ENCODE results near the gene CPVL. TPM values are rescaled to one million over a fixed set of nuclear protein-coding genes. Genes with fewer than 3 reads are reported as not detected.

The CPVL gene
- total RNA-seq, 1 donor from 2014 or later: 86.9 TPM

DNA sequence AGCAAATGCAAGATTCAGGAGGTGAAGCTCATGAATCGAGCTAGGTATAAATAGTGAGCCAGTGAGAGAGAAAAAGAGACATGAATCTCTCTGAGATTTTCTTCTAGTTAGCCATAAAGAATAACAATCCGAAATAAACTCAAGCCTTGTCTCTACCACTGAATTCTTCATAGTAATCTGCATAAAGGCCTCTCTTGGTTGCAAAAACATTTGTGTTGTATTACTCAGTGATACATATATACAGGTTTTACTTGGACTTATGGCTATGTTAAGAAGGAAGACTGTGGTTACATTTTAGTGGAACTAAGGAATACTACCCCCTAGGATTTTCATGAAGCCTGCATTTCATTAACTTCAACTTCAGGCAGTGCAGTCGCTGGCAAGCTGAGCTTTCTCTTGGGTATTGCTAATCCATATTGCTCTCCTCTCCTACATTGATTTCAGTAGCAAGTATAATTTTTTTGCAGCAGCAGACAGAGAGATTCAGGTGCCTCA, 115.5 kb downstream of the CPVL start:
- intact Hi-C loops (cut with DNase I): no loop called here
- DNase-seq (ENCODE audit: low spot score): no peak

DNA sequence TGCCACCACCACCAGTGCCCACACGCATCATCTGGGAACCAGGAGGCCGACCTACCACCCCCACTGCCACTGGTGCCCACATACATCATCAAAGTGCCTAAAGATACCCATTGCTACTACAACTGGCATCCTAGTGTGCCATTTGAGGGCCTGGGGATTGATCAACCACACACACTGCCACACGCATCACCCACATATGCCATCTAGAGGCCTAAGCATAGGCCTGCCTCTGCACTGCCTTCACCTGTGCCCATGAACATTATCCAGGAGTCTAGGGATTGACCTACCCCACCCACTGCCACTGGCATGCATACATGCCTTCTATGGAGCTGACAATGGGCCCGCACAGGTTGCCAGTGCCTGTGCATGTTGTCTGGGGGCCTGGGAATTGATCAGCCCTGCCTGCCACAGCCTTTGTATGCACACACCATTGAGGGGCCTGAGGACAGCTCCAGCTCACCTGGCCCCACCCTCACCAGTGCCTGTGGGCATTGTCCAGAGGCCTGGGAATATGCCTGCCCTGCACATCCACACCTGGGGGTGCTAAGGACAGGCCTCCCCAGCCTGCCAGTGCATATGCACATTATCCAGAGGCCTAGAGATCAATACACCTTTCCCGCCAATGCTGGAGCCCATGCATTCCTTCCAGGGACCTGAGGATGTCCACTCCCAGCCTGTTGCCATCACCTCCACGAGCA, 123.9 kb downstream of the CPVL start:
- no peak for DNase-seq (ENCODE audit: low spot score)
- intact Hi-C loops (cut with DNase I): no loop called here

DNA sequence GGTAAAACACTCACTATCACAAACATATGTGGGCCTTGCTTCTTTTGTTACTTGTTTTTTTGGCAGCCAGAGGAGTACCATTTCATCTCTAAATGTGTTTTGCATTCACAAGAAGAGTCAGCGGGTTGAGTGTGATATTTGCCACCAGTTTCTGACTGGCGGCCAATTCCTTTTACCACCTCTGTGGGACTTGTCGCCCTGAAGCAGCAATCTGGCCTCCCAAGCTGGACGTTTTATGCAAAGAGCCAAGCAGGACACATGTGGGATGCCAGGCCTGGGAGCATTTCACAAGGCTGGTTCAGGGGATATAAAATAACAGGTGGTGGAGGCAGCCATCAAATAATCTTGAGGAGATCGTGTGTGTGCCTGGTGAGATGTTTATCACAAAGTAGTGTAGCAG, 126.4 kb downstream of the CPVL start:
- DNase-seq (ENCODE audit: low spot score): no peak
- intact Hi-C loops (cut with DNase I): no loop called here

DNA sequence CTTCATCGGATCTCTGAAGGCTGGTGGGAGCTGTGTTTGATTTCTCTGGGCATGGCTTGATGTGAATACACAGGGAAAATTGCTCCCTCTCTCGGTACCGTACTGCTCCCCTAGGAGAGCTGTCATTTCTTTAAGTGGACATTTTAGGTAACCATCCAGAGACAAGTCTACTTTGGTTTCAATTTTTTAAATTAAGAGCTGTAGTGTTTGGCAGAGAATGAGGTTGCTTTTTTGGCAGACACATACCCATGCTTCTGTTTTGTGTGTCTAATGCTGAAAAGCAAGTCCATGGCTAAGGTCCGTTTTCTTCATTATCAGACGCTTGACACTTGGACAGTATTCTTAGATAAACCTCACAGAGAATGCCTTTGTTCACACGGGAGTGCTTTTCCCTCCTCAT, 127.0 kb downstream of the CPVL start:
- intact Hi-C loops (cut with DNase I): no loop called here

DNA sequence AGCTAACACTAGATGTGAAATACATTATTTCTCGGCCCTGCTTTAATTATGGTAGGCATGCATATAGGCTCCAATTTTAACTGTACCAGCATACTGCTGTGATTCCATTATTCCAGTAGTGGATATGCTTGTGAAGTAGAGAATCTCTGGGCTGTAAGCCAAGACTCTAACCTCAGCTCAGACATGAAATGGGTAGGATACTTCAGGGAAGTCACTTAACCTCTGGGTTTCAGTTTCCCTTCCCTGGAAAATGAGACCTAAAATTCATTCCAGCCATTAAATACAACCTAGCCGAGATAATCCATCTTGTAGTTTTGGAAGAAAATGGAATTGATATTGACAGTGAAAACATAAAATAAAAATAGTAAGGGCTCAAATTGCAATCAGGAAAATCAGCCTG, 128.6 kb downstream of the CPVL start:
- no peak for DNase-seq (ENCODE audit: low spot score)
- intact Hi-C loops (cut with DNase I): no loop called here

More for the DNA sequence above, 127.0 kb downstream of the CPVL start:
- no peak for DNase-seq (ENCODE audit: low spot score)

DNA sequence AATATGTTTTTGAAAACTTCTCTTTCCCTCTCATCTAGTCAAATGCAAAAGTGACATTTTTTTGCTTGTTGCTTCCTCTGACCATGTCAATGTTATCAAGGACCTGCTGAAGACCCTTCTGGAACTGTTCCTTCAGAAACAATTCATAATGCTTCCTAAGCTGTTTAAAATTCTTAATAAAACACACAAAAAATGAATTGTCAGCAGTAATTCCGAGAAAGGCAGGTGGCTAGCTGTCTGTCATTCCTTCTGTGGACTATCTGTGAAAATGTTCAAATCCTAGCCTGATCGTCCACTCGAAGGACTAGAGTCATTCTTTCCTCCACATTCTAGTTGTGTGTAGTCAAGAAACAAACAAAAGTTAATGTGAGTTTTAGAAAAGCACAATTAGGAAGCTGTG, 131.6 kb downstream of the CPVL start:
- intact Hi-C loops (cut with DNase I): no loop called here
- DNase-seq (ENCODE audit: low spot score): no peak

DNA sequence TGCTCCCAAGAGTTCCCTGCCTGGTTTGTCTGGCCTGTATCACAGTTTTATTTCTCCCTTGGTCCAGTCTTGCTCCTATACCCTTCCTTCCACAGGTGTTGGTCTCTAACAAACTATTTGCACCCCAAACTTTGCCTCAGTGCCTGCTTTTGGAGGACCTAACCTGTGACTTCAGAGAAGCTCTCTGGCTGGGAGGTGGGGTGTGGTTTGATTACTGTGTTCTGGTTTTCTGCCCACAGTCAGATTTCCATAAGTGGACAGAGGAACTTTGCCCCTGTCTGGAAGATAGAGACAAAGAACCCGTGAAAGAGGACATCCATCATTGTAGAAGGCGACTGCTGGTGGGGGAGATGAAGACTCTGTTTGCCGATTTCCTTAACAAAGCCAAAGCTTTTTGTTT, 132.4 kb downstream of the CPVL start:
- no peak for DNase-seq (ENCODE audit: low spot score)
- intact Hi-C loops (cut with DNase I): no loop called here

DNA sequence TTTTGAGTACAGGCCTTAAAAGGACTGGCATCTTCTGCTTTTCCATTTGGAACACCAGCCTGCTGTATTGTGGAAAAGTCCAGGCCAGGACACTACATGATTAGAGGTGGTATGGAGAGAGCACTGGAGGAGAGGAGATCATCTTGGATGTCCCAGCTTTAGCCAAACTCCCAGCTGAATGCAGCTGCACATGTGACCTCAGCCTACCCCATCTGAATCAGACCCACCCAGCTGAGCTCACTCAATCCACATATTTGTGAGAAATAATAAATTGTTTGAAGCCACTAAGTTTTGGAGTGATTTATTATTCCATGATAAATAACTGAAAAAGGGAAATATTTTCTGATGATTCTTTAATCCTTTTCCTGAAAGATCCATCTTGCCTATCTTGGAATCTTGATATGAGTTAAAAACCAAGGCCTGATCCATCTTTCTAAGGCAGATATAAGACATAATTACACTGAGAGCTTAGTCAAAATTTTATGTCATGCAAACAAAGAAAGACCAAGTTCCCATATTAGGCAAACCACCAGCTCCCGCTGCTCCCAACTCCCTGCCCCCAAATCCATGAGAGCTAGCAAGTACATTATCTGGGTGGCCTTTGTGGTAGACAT, 133.1 kb downstream of the CPVL start:
- intact Hi-C loops (cut with DNase I): no loop called here
- DNase-seq (ENCODE audit: low spot score): no peak

DNA sequence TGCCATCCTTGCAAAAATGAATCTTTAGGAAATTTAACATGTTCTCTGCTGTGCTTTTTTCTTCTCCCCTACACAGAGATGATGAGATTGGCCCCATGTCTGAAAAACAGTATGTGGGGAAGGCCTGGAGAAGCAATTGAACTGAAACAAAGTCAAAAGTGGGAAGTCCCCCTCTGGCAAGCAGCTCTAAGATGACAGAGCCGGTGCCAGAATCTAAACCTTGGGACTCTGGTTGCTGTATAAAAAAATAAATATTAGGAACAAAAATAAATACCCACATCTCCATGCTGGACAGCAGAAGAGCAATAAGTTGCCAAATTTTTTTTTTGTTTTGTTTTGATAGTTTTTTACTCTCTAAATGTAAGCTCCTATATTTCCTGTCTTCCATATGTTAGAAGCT, 136.4 kb downstream of the CPVL start:
- no peak for DNase-seq (ENCODE audit: low spot score)
- intact Hi-C loops (cut with DNase I): no loop called here

DNA sequence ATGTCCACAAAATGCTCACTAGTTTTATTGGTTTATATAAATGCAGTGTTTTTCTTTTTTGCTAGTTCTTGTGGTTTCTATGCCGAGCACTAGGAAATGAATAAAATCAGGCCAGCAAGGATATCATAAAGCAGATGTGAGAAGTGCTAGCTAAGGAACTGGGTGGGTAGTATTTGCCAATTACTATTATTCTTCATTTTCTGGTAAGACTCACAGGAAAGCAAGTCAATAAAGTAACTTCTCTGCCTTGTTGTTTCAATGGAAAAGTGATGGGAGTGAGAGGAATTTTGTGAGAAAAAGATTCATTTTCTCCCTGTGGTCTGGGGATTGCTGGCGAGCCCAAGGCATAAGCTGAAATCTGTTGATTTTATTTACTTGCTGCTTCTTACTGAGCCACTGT, 137.7 kb downstream of the CPVL start:
- DNase-seq (ENCODE audit: low spot score): no peak
- intact Hi-C loops (cut with DNase I): no loop called here

DNA sequence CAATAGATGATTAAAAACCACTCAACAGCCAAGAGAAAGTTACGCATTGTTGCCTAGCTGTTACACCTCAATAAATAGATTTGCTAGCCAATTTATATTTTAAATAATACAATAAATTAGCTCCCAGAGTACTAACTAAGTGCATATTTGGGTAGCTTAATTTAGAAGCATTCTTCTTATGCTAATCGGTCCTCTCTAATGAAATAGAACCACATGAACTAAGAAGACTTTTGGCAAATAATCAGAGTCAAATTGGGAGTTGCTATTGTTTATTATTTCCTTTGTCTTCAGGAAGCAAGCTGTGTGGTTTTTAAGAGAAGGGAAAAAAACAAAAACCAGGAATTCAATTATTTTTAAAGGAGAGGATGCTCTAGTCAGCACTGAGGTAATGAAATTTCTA, 139.2 kb downstream of the CPVL start:
- intact Hi-C loops (cut with DNase I): no loop called here
- DNase-seq (ENCODE audit: low spot score): no peak

DNA sequence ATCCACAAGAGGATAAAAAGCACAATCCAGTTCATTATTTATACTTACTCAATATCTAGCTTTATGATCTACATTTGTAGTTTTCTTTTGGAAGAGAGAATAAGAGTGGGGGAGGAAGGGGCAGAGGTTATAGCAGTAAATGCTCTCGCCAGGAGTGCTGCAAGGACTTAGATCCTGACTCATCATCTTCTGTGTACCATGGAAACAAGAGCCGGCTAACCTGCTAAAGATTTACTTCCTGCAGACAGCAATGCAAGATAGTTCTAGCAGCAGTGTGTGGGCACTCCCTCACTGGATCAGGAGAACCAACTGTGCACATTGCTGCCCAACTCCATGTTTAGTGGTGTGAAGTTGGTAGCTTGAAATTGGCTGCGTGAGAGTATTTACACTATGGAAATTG, 140.5 kb downstream of the CPVL start:
- DNase-seq (ENCODE audit: low spot score): no peak
- intact Hi-C loops (cut with DNase I): no loop called here

DNA sequence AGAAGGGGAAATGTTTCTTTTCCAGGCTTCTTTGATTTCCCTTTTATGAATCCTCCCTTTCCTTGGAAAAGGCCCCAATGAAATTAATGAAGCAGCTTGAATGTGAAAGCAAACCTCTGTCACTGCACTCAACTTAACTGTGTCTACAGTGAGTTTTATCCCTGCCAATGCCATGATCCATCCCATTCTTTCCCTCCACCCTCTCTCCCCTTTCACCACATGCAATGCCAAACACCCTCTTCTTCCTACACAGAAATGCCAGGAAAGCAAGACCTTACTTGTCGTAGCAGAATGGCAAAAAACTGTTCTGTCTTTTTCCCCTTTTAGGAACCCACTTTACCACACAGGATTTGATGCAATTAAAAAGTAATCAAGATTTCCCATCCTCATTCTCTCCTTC, 140.9 kb downstream of the CPVL start:
- no peak for DNase-seq (ENCODE audit: low spot score)
- intact Hi-C loops (cut with DNase I): no loop called here

DNA sequence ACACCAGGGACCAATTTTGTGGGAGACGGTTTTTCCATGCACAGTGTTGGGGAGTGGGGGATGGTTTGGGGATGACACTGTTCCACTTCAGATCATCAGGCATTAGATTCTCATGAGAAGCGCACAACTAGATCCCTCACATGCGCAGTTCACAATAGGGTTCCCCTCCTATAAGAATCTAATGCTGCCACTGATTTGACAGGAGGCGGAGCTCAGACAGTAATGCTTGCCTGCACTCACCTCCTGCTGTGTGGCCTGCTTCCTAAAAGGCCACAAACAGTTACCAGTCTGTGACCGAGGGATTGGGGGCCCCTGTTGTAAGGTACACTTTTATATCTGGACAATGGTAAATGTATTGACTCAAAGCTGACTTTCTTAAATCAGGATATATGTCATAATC, 142.6 kb downstream of the CPVL start:
- intact Hi-C loops (cut with DNase I): no loop called here
- DNase-seq (ENCODE audit: low spot score): no peak

DNA sequence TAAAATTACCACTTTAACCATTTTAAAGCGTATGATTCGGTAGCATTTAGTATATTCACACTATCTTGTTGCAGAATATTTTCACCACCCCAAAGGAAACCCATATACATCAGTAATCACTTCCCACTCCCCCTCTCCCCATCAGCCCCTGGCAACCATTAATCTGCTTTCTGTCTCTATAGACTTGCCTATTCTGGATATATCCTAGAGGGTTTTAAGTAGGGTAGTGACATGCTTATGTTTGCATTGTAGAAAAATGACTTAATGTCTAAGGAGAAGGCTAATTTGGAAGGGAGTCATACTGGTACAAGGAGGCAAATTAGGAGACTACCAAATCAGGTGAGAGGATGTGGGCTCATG, 145.6 kb downstream of the CPVL start:
- no peak for DNase-seq (ENCODE audit: low spot score)
- intact Hi-C loops (cut with DNase I): no loop called here

DNA sequence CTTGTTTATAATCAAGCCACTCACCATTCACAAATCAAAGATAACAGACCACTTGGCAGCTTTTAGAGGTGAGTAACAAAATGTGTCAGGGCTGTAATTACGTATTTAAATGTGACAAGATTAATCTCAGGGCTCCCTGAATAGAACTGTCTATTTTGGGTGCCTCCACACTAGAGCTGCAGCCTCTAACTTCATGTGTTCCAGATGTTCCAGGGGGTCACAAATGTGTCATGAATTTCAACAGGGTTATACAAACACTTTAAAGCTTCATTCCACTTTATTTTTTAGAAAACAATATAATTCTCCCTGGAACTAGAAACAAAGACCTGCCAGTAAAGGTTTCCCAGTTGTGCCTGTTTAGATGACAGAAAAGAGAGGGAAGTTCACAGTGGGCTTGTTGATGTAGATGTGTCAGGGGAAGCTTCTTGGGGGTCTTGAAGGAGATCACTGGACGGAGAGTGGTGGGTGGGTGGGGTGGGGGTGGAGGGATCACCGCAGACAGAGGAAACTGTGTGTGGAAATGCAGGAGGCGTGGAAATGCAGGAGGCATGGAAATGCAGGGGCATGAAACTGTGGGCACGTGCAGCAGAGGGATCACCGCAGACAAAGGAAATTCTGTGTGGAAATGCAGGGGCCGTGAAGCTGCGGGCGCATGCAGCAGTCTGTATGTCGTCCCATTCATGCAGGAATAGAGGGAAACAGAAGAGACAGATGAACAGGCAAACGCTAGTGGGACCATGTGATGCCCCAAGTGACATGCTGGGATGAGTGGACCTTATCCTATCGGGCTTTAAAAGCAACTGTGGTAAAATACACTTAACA, 146.2 kb downstream of the CPVL start:
- intact Hi-C loops (cut with DNase I): no loop called here
- no peak for DNase-seq (ENCODE audit: low spot score)

DNA sequence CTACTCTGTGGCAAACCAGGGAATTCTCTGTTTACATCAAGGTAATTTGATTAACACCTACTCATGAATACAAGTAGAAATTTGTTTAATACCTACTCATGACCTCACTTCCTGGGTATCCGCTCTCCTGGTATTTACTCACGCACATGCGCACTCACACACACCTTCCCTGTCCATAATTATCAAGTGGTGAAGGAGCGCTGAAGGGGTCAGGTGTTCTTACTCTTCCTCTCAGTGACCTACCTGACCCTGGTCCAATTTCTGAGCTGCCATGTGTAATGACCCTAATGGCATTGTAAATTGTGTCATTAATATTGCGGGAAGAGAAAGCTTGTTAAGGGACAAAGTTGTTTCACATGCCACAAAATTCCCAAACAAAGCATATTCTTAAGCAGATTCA, 146.9 kb downstream of the CPVL start:
- intact Hi-C loops (cut with DNase I): no loop called here

DNA sequence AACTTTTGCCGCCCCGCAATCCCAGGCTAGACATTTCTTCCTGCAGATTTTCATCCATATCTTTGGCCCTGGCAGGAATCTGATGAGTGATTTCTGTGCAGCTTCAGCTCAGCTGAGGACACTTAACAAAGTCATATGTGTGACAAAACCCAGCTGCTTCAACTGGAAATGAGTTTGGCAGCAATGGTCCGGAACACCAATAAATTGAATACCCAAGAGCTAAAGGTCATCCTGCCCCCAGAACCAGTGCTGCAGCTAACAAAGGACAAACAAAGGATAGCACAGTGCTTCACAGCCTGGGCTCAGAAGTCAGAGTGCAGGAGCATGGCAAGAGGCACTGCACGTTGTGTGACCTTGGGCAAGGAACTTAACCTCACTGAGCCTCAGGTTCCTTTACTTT, 148.2 kb downstream of the CPVL start:
- intact Hi-C loops (cut with DNase I): no loop called here

More for the DNA sequence above, 146.9 kb downstream of the CPVL start:
- no peak for DNase-seq (ENCODE audit: low spot score)

DNA sequence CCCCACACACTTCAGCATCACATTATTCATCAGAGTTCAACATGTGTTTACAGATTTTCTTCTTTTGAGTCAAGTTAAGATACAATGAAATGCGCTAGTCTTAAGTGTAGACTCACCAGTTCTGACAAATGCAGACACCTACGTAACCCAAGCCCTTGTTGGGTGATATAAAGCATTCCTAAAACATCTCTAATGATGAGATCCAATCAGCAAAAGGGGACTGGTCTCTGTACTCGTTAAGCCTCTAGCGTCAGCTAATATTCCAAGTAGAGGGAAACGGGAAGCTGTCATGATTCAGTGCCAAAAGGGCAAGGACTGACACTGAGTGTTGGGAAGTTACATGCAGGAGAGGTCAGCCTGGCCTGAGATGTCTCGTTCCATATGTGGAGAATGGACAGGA, 149.5 kb downstream of the CPVL start:
- DNase-seq (ENCODE audit: low spot score): no peak
- intact Hi-C loops (cut with DNase I): no loop called here

More for the DNA sequence above, 148.2 kb downstream of the CPVL start:
- DNase-seq (ENCODE audit: low spot score): no peak

DNA sequence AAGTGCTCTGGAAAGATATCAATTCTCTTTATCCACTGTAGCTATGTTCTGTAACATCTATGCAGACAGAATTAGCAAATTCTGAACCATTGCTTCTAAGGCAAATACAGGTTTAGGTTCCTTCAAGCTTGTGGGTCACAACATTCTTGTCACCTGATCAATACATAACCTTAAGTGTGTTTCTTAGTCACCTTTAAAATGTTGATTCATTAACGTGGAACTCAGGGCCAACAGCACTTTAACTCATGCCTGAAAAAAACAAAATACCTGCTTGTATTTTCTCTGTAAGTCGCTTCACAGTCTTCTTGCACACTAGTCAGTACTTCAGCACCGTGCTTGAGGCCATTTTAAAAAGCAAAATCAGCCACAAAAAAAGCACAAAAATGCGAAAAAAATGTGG, 153.0 kb downstream of the CPVL start:
- intact Hi-C loops (cut with DNase I): no loop called here
- DNase-seq (ENCODE audit: low spot score): no peak

DNA sequence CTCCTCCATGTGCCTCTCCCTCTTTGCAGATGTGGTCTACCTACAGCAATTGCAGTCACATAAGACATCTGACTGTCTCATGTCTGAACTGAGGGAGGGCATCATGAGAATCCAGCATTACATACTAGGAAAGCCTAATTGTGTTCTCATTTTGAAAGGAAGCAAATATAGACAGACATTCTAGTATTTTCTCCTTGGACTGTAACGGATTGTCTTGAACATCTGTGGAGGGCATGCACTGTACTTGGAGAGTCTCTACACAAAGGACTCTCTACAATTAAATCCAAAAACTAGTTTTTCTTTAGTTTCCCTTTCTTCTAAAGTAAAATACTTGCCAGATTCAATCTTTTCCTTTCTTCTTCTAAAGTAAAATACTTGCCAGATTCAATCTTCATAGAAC, 153.5 kb downstream of the CPVL start:
- no peak for DNase-seq (ENCODE audit: low spot score)
- intact Hi-C loops (cut with DNase I): no loop called here

Data from cardiac septum (tissue), 1 donor.